Naive B cell (primary cell): ENCODE data around the gene LRRC8B. TPM values are rescaled to one million over a fixed set of nuclear protein-coding genes. Genes with fewer than 3 reads are reported as not detected.

Source experiments
- ATAC-seq, 2 donors: fragments of 150-1000 bp; cut with Tn5 transposase; 2 replicates each; pipeline ENCODE4 v1.10.0; 2021; ENCODE audit warnings: low read depth in 2 of 2, mild to moderate bottlenecking in 2 of 2, moderate library complexity in 2 of 2
- DNase-seq: peaks from one replicate; pipeline ENCODE4 v3.0.0; 2022
- H3K27ac Mint-ChIP-seq, 6 donors: one replicate each; pipeline ENCODE4 v1.8.0; 2020 to 2022; ENCODE audit warnings: mild to moderate bottlenecking in 6 of 6, mixed read lengths in 6 of 6, moderate library complexity in 5 of 6, inconsistent platforms in 2 of 6
- H3K27me3 Mint-ChIP-seq, 3 donors: one replicate each; pipeline ENCODE4 v1.8.0; 2021 to 2022; ENCODE audit warnings: mixed read lengths in 3 of 3, mild to moderate bottlenecking in 1 of 3
- H3K36me3 Mint-ChIP-seq, 2 donors: one replicate each; pipeline ENCODE4 v1.8.0; 2020 to 2022; ENCODE audit warnings: mixed read lengths in 2 of 2, inconsistent platforms in 1 of 2, mild to moderate bottlenecking in 1 of 2
- H3K4me1 Mint-ChIP-seq, 3 donors: one replicate each; pipeline ENCODE4 v1.8.0; 2020 to 2022; ENCODE audit warnings: mixed read lengths in 3 of 3, inconsistent platforms in 1 of 3, mild to moderate bottlenecking in 1 of 3, moderate library complexity in 1 of 3
- H3K4me3 Mint-ChIP-seq, 8 donors: one replicate each; pipeline ENCODE4 v1.8.0; 2020 to 2022; ENCODE audit warnings: mild to moderate bottlenecking in 8 of 8, mixed read lengths in 8 of 8, moderate library complexity in 8 of 8, inconsistent platforms in 2 of 8
- H3K9me3 Mint-ChIP-seq, 7 donors: one replicate each; pipeline ENCODE4 v1.8.0; 2020 to 2022; ENCODE audit warnings: mixed read lengths in 7 of 7, mild to moderate bottlenecking in 5 of 7, inconsistent platforms in 2 of 7, moderate library complexity in 1 of 7
- polyA plus RNA-seq, 6 donors: library from polyadenylated mRNA; unstranded; fragments of 300-500 nt; fragmentation: Illumina TruSeq; gene quantifications; one replicate each; pipeline ENCODE4 v1.2.3, GENCODE V29; 2021; ENCODE audit warnings: low read depth in 6 of 6

LRRC8B gene
- polyA plus RNA-seq, 6 donors from 2014 or later = 5.3 to 11.7 (median 9.6) TPM

GRCh38 chr1:89545264-89546038 lies 20.8 kb downstream of the LRRC8B start:
- H3K27ac Mint-ChIP-seq = no peak overlapping the region
- no peak overlapping the region for H3K4me3 Mint-ChIP-seq
- H3K27me3 Mint-ChIP-seq = no peaks in the 10 kb centered on the region
- ATAC-seq (no peak), DNase-seq (no peak)
- H3K36me3 Mint-ChIP-seq = no peaks in the 10 kb centered on the region
- H3K9me3 Mint-ChIP-seq = no peaks in the 10 kb centered on the region
- peaks cover 2 to 6% (median 2%) of the 10 kb centered on the region in 3 donors for H3K4me1 Mint-ChIP-seq

GRCh38 chr1:89546082-89546889 lies 21.7 kb downstream of the LRRC8B start:
- ATAC-seq = no peak
- no peak overlapping the region for H3K4me3 Mint-ChIP-seq
- H3K36me3 Mint-ChIP-seq = no peaks in the 10 kb centered on the region
- peak overlapping the region in 1 of 6 donors; percentile 12 for H3K27ac Mint-ChIP-seq
- H3K4me1 Mint-ChIP-seq = peaks cover 2 to 8% (median 3%) of the 10 kb centered on the region in 3 donors
- no peaks in the 10 kb centered on the region for H3K27me3 Mint-ChIP-seq
- H3K9me3 Mint-ChIP-seq = no peaks in the 10 kb centered on the region
- no peak for DNase-seq

- no peaks in the 10 kb centered on the region for H3K27me3 Mint-ChIP-seq
- no peak overlapping the region for H3K4me3 Mint-ChIP-seq
- no peak overlapping the region for H3K27ac Mint-ChIP-seq
- H3K4me1 Mint-ChIP-seq = peaks cover 2 to 9% (median 6%) of the 10 kb centered on the region in 3 donors
- H3K36me3 Mint-ChIP-seq = no peaks in the 10 kb centered on the region
- DNase-seq (no peak), ATAC-seq (no peak)
- no peaks in the 10 kb centered on the region for H3K9me3 Mint-ChIP-seq
Observed at GRCh38 chr1:89546934-89547562, 22.4 kb downstream of the LRRC8B start.

GRCh38 chr1:89547563-89548116 lies 23.0 kb downstream of the LRRC8B start:
- no peak for DNase-seq
- no peak overlapping the region for H3K27ac Mint-ChIP-seq
- H3K9me3 Mint-ChIP-seq = no peaks in the 10 kb centered on the region
- H3K4me3 Mint-ChIP-seq = no peak overlapping the region
- ATAC-seq = no peak
- H3K27me3 Mint-ChIP-seq = no peaks in the 10 kb centered on the region
- peaks cover 6 to 13% (median 10%) of the 10 kb centered on the region in 3 donors for H3K4me1 Mint-ChIP-seq
- H3K36me3 Mint-ChIP-seq = no peaks in the 10 kb centered on the region

GRCh38 chr1:89548122-89548857 lies 23.7 kb downstream of the LRRC8B start:
- Mint-ChIP-seq H3K27ac (peak overlapping the region in 2 of 6 donors; percentile 29 to 36), H3K4me1 (peaks cover 12 to 14% (median 13%) of the 10 kb centered on the region in 3 donors)

GRCh38 chr1:89550995-89551394 lies 26.4 kb downstream of the LRRC8B start:
- DNase-seq (no peak), ATAC-seq (no peak)
- Mint-ChIP-seq H3K27ac (peak overlapping the region in 1 of 6 donors; percentile 15), H3K36me3 (no peaks in the 10 kb centered on the region), H3K27me3 (no peaks in the 10 kb centered on the region), H3K4me3 (no peak overlapping the region), H3K9me3 (no peaks in the 10 kb centered on the region), H3K4me1 (peaks cover 18 to 22% (median 18%) of the 10 kb centered on the region in 3 donors)

More at GRCh38 chr1:89548122-89548857, 23.7 kb downstream of the LRRC8B start:
- no peak for DNase-seq
- ATAC-seq = no peak
- Mint-ChIP-seq H3K36me3 (no peaks in the 10 kb centered on the region), H3K9me3 (no peaks in the 10 kb centered on the region), H3K4me3 (no peak overlapping the region), H3K27me3 (no peaks in the 10 kb centered on the region)

GRCh38 chr1:89552471-89553081 lies 27.9 kb downstream of the LRRC8B start:
- no peaks in the 10 kb centered on the region for H3K27me3 Mint-ChIP-seq
- no peaks in the 10 kb centered on the region for H3K9me3 Mint-ChIP-seq
- DNase-seq = peak; percentile 40
- H3K4me3 Mint-ChIP-seq = peak overlapping the region; percentile 45 to 86 (median 74)
- ATAC-seq = peak; percentile 88 to 91
- H3K27ac Mint-ChIP-seq = peak overlapping the region; percentile 1 to 91 (median 54)
- H3K36me3 Mint-ChIP-seq = peaks cover 0 to 14% of the 10 kb centered on the region in 2 donors
- H3K4me1 Mint-ChIP-seq = peaks cover 18 to 22% (median 18%) of the 10 kb centered on the region in 3 donors

- Mint-ChIP-seq H3K4me3 (peak overlapping the region in 4 of 8 donors; percentile 26 to 80 (median 74)), H3K27me3 (no peaks in the 10 kb centered on the region), H3K4me1 (peaks cover 18 to 22% (median 18%) of the 10 kb centered on the region in 3 donors), H3K36me3 (peaks cover 0 to 14% of the 10 kb centered on the region in 2 donors), H3K9me3 (no peaks in the 10 kb centered on the region), H3K27ac (peak overlapping the region in 3 of 6 donors; percentile 36 to 82 (median 43))
- DNase-seq (no peak), ATAC-seq (peak; percentile 10 to 16)
Observed at GRCh38 chr1:89553157-89553556, 28.5 kb downstream of the LRRC8B start.

- Mint-ChIP-seq H3K27me3 (no peaks in the 10 kb centered on the region), H3K36me3 (peaks cover 0 to 18% of the 10 kb centered on the region in 2 donors), H3K9me3 (peaks cover 0 to 3% (median 0%) of the 10 kb centered on the region in 7 donors), H3K4me3 (peak overlapping the region in 1 of 8 donors; percentile 9), H3K27ac (no peak overlapping the region), H3K4me1 (peaks cover 18 to 21% (median 21%) of the 10 kb centered on the region in 3 donors)
- no peak for DNase-seq
- ATAC-seq = no peak
Observed at GRCh38 chr1:89555550-89555949, 30.9 kb downstream of the LRRC8B start.

GRCh38 chr1:89556726-89557444 lies 32.3 kb downstream of the LRRC8B start:
- DNase-seq (no peak), ATAC-seq (no peak)
- peak overlapping the region in 2 of 6 donors; percentile 47 to 57 for H3K27ac Mint-ChIP-seq
- peaks cover 13 to 20% (median 16%) of the 10 kb centered on the region in 3 donors for H3K4me1 Mint-ChIP-seq
- peaks cover 0 to 5% (median 0%) of the 10 kb centered on the region in 7 donors for H3K9me3 Mint-ChIP-seq
- no peaks in the 10 kb centered on the region for H3K27me3 Mint-ChIP-seq
- H3K36me3 Mint-ChIP-seq = peaks cover 0 to 18% of the 10 kb centered on the region in 2 donors
- H3K4me3 Mint-ChIP-seq = no peak overlapping the region

GRCh38 chr1:89557445-89557825 lies 32.8 kb downstream of the LRRC8B start:
- Mint-ChIP-seq H3K4me3 (no peak overlapping the region), H3K27me3 (no peaks in the 10 kb centered on the region), H3K36me3 (peaks cover 0 to 18% of the 10 kb centered on the region in 2 donors), H3K4me1 (peaks cover 9 to 15% (median 13%) of the 10 kb centered on the region in 3 donors), H3K9me3 (peaks cover 0 to 5% (median 0%) of the 10 kb centered on the region in 7 donors), H3K27ac (peak overlapping the region in 1 of 6 donors; percentile 47)
- no peak for ATAC-seq
- DNase-seq = no peak
